Testis (tissue), 2 donors: ENCODE results near the gene DLL4.

ENCODE experiments used
- POLR2A ChIP-seq: fragments of 450-650 bp; IDR thresholded peaks from one replicate; pipeline ENCODE4 v1.6.1; 2017; ENCODE audit warnings: antibody characterized with exemption, mild to moderate bottlenecking, moderate library complexity
- TF ChIP-seq, protein P1 (sequence below), 3 experiments: fragments of 450-650 bp in 2 of 3; fragments of 200-600 bp in 1 of 3; sonication (generic) in 1 of 3; IDR thresholded peaks; one replicate each; pipeline ENCODE4 v1.5.1; 2016 to 2019; ENCODE audit warnings: antibody characterized with exemption in 3 of 3, mild to moderate bottlenecking in 2 of 3, moderate library complexity in 1 of 3

DNA sequence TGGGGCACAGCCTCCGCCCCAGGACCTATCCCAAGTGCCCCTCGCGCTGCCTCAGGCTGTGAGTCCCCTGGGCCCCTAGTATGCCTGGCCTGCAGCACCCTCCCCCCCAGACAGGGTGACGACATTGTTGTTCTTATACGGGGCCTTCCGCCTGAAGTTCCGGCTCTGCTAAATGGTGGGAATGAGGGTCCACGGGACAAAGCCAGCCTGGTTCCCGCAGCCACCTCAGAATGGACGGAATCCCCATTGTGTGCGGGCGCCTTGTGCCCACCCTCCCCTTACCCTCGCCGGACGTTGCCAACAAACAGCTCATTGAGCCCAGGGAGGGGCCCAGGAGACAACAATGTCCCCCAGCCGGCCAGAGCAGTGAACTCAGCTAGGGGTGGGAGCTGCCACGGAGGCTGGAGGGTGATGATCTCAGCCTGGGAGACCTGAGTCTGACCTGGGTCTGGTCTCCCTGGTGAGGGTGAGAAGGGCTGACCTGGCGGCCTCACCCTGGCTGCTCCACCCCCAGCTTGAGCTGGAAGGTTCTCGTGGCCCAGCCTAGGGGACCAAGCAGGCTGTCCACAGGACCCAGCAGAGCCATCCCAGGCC lies 10.2 kb upstream of the DLL4 start:
- TF ChIP-seq, protein P1, sequence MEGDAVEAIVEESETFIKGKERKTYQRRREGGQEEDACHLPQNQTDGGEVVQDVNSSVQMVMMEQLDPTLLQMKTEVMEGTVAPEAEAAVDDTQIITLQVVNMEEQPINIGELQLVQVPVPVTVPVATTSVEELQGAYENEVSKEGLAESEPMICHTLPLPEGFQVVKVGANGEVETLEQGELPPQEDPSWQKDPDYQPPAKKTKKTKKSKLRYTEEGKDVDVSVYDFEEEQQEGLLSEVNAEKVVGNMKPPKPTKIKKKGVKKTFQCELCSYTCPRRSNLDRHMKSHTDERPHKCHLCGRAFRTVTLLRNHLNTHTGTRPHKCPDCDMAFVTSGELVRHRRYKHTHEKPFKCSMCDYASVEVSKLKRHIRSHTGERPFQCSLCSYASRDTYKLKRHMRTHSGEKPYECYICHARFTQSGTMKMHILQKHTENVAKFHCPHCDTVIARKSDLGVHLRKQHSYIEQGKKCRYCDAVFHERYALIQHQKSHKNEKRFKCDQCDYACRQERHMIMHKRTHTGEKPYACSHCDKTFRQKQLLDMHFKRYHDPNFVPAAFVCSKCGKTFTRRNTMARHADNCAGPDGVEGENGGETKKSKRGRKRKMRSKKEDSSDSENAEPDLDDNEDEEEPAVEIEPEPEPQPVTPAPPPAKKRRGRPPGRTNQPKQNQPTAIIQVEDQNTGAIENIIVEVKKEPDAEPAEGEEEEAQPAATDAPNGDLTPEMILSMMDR (IDR thresholded peaks at IDR 0.05), result no peak
- TF ChIP-seq POLR2A, result no peak
